NCI-H2107 treated with DMSO at 0.1 percent for 48 hours (cell line): ENCODE results near the gene LTBP2.

Experiments
- DNase-seq: peaks from one replicate; lab custom pipeline; 2025; ENCODE audit not compliant: unreplicated experiment; lab: John Stamatoyannopoulos, UW

LTBP2 gene

GRCh38 chr14:74638966-74639365 is 26.9 kb upstream of the LTBP2 start:
- no peak for DNase-seq

- DNase-seq = no peak
Observed at GRCh38 chr14:74638066-74638465, 26.0 kb upstream of the LTBP2 start.

GRCh38 chr14:74637178-74637550 is 25.1 kb upstream of the LTBP2 start:
- no peak for DNase-seq

GRCh38 chr14:74636424-74637177 is 24.6 kb upstream of the LTBP2 start:
- DNase-seq = no peak

GRCh38 chr14:74635847-74636246 is 23.8 kb upstream of the LTBP2 start:
- DNase-seq = no peak

- DNase-seq = no peak
Observed at GRCh38 chr14:74634964-74635363, 22.9 kb upstream of the LTBP2 start.

GRCh38 chr14:74634481-74634880 is 22.4 kb upstream of the LTBP2 start:
- DNase-seq = no peak

- no peak for DNase-seq
Observed at GRCh38 chr14:74630881-74631690, 19.0 kb upstream of the LTBP2 start.

GRCh38 chr14:74628418-74628817 is 16.4 kb upstream of the LTBP2 start:
- no peak for DNase-seq

GRCh38 chr14:74627076-74627475 is 15.0 kb upstream of the LTBP2 start:
- no peak for DNase-seq

GRCh38 chr14:74622257-74622656 is 10.2 kb upstream of the LTBP2 start:
- no peak for DNase-seq

- DNase-seq = no peak
Observed at GRCh38 chr14:74621556-74621955, 9.5 kb upstream of the LTBP2 start.

- DNase-seq = no peak
Observed at GRCh38 chr14:74620923-74621322, 8.9 kb upstream of the LTBP2 start.

- no peak for DNase-seq
Observed at GRCh38 chr14:74620497-74620921, 8.5 kb upstream of the LTBP2 start.

- no peak for DNase-seq
Observed at GRCh38 chr14:74619672-74620131, 7.7 kb upstream of the LTBP2 start.

GRCh38 chr14:74618078-74618952 is 6.3 kb upstream of the LTBP2 start:
- DNase-seq = no peak

GRCh38 chr14:74616996-74617700 is 5.1 kb upstream of the LTBP2 start:
- no peak for DNase-seq

- DNase-seq = no peak
Observed at GRCh38 chr14:74616507-74616906, 4.5 kb upstream of the LTBP2 start.

GRCh38 chr14:74615735-74616134 is 3.7 kb upstream of the LTBP2 start:
- DNase-seq = no peak
